Fibroblast of skin of back (primary cell): Measurements from ENCODE around the gene LIN37. TPM values are rescaled to one million over a fixed set of nuclear protein-coding genes. Genes with fewer than 3 reads are reported as not detected.

Experiments used
- DNase-seq: peaks from one replicate; pipeline ENCODE4 v3.0.0-alpha.2; 2013
- polyA plus RNA-seq, 2 experiments: library from polyadenylated mRNA; unstranded; fragments of 120-200 nt; gene quantifications; one replicate each; pipeline ENCODE4 v1.2.1, GENCODE V29; 2013; ENCODE audit not compliant: insufficient read length in 2 of 2

Gene LIN37
- polyA plus RNA-seq (2013, experiment 1 of 2; ENCODE audit: insufficient read length): 16.8 TPM
- 9.4 TPM for polyA plus RNA-seq (2013, experiment 2 of 2; ENCODE audit: insufficient read length)

GRCh38 chr19:35748106-35749020 is at the start of gene LIN37:
TSS of gene LIN37 (plus strand) at chr19:35748576. CDS start at chr19:35748725, 149 bp downstream.
- DNase-seq: peak; percentile 99

- peak; percentile 99 for DNase-seq
These were observed 46.0 kb upstream of the LIN37 start for GRCh38 chr19:35702223-35703012.

- no peak for DNase-seq
These were observed 45.0 kb upstream of the LIN37 start for GRCh38 chr19:35703343-35703742.

DNA sequence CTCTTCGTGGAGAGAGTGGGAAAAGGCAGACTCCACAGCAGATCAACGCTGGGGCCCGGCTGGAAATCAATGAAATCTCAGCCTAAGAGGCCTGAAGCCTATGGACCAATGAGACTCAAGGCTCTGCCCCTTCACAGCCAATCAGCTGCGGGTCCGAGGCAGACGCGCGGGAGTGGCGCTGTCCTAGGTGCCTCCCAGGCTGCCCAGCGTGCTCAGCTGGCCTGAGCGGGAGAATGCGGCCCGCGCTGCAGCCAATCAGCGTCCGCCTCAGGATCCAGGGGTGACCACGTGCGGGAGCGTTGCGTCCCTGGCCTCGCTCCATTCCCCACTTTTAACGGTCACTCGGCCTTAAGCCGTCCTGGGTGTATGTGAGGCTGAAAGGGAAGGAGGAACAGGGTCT is 44.2 kb upstream of the LIN37 start, which contains the start of gene ZBTB32:
TSS of gene ZBTB32 (plus strand) at position 341 of the 400 bp plus-strand sequence. CDS start 10,069 bp downstream, outside the sequence.
- peak; percentile 66 for DNase-seq

DNA sequence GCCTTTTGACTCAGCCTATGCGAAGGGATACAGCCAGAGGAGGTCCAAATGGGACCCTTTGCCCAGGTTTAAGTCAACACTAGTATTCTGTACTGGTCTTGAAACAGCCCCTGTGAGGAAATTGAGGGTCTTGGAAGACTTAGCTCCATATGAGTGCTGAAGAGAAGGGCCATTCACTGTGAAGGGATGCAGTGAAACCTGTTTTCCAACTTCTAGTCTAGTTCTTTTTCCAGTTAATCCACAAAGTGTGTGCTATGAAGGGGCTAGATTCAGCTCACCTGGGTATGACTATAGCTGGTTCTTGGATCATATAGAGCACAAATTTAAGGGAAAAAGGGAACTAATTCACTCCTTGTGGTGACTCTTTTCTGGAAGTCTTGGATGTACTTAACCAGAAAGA is 40.0 kb upstream of the LIN37 start:
- DNase-seq: no peak

GRCh38 chr19:35710784-35711723 is 37.3 kb upstream of the LIN37 start:
- no peak for DNase-seq

DNA sequence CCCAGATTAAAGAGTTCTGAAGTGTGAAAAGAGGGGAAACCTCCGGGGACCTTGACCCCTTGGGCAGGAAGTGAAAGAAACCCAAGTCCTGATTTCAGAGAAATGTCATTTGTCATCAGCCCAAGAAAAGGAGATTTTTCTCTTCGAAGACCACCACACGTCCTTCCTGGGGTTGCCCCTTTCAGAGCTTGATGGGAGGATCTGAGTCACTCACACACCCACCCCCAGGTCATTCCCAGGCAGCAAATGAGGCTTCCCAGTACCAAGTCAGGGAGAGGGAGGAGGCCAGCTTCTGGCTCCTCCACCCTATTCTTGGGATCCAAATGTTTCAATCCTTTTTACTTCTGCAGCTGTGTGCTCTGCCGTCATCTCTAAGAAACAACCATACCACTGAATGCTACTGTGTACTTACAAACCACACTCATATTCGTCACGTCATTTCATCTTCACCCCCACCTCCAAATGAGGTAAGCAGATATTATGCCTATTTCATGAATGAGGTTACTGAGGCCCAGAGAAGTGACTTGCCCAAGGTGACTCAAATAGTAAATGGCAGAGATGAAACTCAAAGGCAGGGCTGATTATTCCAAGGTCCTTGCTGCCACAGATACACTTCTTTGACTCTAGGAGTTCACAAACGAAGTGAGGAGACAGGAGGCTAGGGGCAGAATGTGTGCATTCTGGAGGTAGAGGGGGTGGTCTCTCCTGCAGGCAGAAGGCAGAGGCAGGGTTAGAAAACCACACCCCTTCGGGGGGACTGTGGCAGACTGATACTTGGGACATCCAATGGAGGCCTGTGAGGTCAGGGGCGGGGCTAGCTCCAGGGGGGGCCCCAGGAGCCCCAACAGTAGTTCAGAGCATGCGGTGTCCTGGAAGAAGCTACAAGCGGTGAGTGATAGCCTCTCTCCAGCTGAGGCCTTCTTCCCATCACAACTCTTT is 35.5 kb upstream of the LIN37 start:
- DNase-seq: no peak

- DNase-seq: no peak
These were observed 34.9 kb upstream of the LIN37 start for GRCh38 chr19:35713506-35713850.

DNA sequence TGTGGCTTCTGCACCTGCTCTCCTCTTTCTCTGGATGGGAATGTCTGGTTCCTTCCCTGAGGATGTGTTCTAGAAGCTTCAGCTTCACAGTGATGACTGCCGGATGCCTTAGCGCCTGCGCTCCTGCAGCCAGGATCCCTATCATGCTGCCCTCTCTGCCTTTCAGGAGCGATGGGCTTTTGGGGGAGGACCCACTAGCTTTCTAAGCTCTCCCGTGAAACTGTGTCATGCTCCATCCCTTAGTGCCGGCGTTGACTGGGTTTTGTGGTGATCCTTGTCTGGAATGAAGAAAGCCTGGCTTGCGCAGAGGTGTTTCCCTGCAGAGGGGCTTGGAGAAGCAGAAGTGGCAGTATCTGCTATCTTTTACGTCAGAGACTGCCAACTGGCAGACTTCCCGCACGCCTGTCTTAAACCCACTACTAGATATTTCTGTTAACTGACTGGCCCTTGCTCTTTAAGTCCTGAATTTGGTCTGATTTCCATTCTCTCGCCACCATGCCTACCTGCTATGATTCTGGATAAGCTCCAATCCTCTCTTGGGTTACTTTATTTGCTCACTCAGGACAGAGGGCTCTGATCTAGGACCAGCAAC is 34.4 kb upstream of the LIN37 start:
- DNase-seq: no peak

- DNase-seq: no peak
These were observed 33.6 kb upstream of the LIN37 start for GRCh38 chr19:35714601-35715354.

DNA sequence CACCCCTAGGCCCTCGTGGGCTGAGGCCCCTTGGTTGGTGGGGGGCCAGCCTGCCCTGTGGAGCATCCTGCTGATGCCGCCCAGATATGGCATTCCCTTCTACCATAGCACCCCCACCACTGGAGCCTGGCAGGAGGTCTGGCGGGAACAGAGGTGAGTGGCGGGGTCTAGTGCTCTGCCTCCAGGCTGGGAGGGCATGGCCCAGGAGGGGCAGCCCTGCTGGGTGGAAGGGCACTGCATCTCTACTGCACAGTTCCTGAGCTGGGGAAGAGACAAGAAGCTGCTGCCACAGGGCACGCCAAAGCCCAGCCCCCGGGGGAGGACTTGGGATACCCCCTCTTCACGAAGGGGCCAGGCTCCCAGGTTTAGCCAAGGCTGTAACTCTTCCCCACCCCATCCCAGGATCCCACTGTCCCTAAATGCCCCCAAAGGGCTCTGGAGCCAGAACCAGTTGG is 33.0 kb upstream of the LIN37 start:
- DNase-seq: no peak

GRCh38 chr19:35715981-35716800 is 32.2 kb upstream of the LIN37 start:
- DNase-seq: peak; percentile 46

DNA sequence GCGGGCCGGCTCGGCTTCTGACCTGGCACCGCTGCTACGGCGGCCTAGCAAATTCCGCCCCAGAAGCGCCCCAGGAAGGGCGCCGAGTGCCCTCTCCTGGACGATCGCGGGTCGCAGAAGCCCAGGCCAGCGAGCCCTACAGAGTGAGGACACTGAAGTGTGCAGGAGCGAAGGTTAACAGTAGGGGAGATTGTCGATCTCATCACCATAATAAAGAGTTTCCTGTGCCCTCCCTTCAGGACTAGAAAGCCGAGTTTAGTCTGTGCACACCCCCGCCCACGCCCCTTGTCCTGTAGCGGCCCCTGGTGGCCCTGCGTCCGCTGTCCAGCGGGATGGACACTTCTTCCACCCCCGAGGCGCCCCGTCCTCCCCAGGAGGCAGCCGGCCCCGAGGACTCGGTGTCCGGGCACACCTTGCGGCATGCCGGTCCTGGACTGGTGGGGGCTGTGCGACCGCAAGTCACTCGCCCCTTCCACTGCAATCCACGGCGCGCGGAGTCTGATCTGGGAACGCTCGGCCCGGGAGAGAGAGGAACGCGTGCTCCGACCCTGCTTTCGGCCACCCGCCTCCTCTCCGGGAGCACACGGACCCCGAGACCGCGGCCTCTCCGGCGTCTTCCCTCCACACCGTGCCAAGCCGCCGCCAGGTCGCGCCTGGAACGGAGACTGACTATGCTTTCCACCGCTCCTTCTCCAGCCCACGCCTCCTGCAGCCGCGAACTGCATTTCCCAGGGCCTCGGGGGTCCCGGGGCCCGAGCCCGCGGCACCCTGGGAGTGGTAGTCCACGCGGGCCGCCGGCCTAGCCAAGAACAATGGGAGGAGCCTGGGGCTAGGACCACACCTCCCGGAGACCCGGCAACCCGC is 31.3 kb upstream of the LIN37 start:
- DNase-seq: peak; percentile 86

DNA sequence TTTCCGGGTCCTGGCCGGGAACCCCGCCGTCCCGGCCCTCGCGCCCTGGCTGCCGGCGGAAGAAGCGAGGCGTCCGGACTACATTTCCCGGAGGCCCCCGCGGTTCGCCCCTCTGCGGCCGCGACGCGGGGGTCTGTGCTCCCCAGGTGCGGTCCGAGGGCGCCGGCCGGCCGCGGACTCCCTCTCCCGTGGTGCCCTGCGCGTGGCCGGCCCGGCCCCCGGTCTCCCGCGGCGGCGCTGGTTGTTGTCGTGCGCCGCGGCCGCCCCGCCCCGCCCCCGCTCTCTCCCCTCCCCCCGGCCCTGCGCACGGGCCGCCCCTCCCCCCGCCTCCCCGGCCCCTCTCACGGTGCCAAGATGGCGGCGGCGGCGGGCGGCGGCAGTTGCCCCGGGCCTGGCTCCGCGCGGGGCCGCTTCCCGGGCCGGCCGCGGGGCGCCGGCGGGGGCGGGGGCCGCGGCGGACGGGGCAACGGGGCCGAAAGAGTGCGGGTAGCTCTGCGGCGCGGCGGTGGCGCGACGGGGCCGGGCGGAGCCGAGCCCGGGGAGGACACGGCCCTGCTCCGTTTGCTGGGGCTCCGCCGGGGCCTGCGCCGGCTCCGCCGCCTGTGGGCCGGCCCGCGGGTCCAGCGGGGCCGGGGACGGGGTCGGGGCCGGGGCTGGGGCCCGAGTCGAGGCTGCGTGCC is 30.6 kb upstream of the LIN37 start, which contains the start of gene KMT2B:
TSS of gene KMT2B (plus strand) at position 339 of the 680 bp plus-strand sequence. CDS start at position 355, 16 bp downstream.
- DNase-seq: peak; percentile 96

DNA sequence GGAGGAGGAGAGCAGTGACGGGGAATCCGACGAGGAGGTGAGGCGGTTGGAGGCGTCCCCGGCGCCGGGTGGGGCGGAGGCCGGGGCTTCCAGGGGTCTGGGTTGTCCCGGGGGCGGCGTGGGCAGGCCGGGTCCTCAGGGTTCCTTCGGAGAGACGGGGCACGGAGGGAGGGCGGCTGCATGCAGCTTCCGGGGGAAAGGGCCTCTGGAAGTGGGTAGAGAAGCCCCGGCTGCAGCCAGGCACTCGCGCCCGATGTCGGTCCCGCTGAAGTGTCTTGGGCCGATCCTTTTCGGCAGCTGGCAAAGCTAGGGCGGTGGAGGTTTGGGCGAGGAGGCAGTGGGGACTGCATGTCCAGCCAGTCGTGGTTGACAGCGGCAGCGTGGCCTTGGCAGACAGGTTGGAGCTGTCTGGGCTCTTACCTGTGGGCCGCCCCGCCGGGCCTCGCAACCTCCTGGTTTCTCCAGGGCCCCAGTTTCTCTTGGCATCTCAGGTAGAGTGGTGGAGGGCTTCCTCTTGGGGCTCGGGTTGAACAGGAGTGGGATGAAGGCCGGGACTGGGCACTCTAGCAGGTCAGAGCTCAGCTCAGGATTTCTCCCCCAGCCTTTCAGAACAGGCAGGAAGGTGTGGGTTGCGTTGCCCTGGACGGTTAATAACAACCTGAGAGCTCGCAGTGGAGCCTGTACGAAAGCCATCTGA is 29.9 kb upstream of the LIN37 start:
- peak; percentile 20 for DNase-seq
